Forelimb muscle (tissue), 1 donor: Measurements from ENCODE around the gene KRT78. TPM values are rescaled to one million over a fixed set of nuclear protein-coding genes. Genes with fewer than 3 reads are reported as not detected.

Source experiments
- polyA plus RNA-seq: library from polyadenylated mRNA; unstranded; fragments of 120-200 nt; gene quantifications from one replicate; pipeline ENCODE4 v1.2.1, GENCODE V29; 2013; ENCODE audit not compliant: insufficient read length

Gene KRT78
- polyA plus RNA-seq, 1 donor = not detected

Other genes with a start within 250 kb of the KRT78 start
- gene KRT72, start 247.5 kb downstream of the KRT78 start, polyA plus RNA-seq = 0.08 TPM
- gene KRT73, start 230.4 kb downstream of the KRT78 start, polyA plus RNA-seq = not detected
- gene KRT2, start 196.8 kb downstream of the KRT78 start, polyA plus RNA-seq = not detected
- gene KRT1, start 168.6 kb downstream of the KRT78 start, polyA plus RNA-seq = 1.0 TPM
- not detected for gene KRT77, start 145.5 kb downstream of the KRT78 start, polyA plus RNA-seq
- not detected for gene KRT76, start 71.6 kb downstream of the KRT78 start, polyA plus RNA-seq
- not detected for gene KRT3, start 52.9 kb downstream of the KRT78 start, polyA plus RNA-seq
- gene KRT4, start 34.9 kb downstream of the KRT78 start, polyA plus RNA-seq = not detected
- gene KRT79, start 14.7 kb downstream of the KRT78 start, polyA plus RNA-seq = not detected
- gene KRT8, start 56.1 kb upstream of the KRT78 start, polyA plus RNA-seq = 3.2 TPM
- 4.0 TPM for gene KRT18, start 100.1 kb upstream of the KRT78 start, polyA plus RNA-seq
- 449 TPM for gene EIF4B, start 157.5 kb upstream of the KRT78 start, polyA plus RNA-seq
- gene TNS2, start 201.1 kb upstream of the KRT78 start, polyA plus RNA-seq = 97.9 TPM
- gene SPRYD3, start 230.4 kb upstream of the KRT78 start, polyA plus RNA-seq = 18.4 TPM
- 59.2 TPM for gene IGFBP6, start 248.7 kb upstream of the KRT78 start, polyA plus RNA-seq